Left kidney (tissue), 2 donors: ENCODE results near the gene SEC23A. TPM values are rescaled to one million over a fixed set of nuclear protein-coding genes. Genes with fewer than 3 reads are reported as not detected.

Source experiments
- DNase-seq: peaks from one replicate; pipeline ENCODE4 v3.0.0-alpha.2; 2013
- polyA plus RNA-seq: library from polyadenylated mRNA; unstranded; fragments of 120-200 nt; gene quantifications from one replicate; pipeline ENCODE4 v1.2.1, GENCODE V29; 2013; ENCODE audit not compliant: insufficient read length

Gene SEC23A
- polyA plus RNA-seq, 1 donor = 71.0 TPM

GRCh38 chr14:38992067-38992844 lies 110.8 kb downstream of the SEC23A start:
- DNase-seq = no peak

GRCh38 chr14:38991299-38991698 lies 111.7 kb downstream of the SEC23A start:
- no peak for DNase-seq

- DNase-seq = no peak
These were observed 113.0 kb downstream of the SEC23A start for GRCh38 chr14:38989922-38990546.

- DNase-seq = no peak
These were observed 115.3 kb downstream of the SEC23A start for GRCh38 chr14:38987781-38988180.

- no peak for DNase-seq
These were observed 120.2 kb downstream of the SEC23A start for GRCh38 chr14:38982837-38983236.

GRCh38 chr14:38982278-38982677 lies 120.8 kb downstream of the SEC23A start:
- no peak for DNase-seq

Other genes with a start within 250 kb of the SEC23A start
- 30.9 TPM for gene GEMIN2, start 11.1 kb upstream of the SEC23A start, polyA plus RNA-seq
- gene TRAPPC6B, start 67.1 kb upstream of the SEC23A start, polyA plus RNA-seq = 37.1 TPM
- 242 TPM for gene PNN, start 72.0 kb upstream of the SEC23A start, polyA plus RNA-seq
- 84.3 TPM for gene MIA2, start 130.7 kb upstream of the SEC23A start, polyA plus RNA-seq